CD4-positive, alpha-beta T cell treated with Interleukin-15 for 4 hours (primary cell): ENCODE data around the gene TFAP2D.

Experiments
- DNase-seq: peaks from one replicate; pipeline ENCODE4 v3.0.0-alpha.2; 2020; ENCODE audit warnings: low spot score

TFAP2D gene

GRCh38 chr6:50819466-50819903 lies 106.2 kb downstream of the TFAP2D start:
- DNase-seq = no peak

- DNase-seq = no peak
Observed at GRCh38 chr6:50819904-50820868, 106.9 kb downstream of the TFAP2D start.

GRCh38 chr6:50820869-50821264 lies 107.5 kb downstream of the TFAP2D start:
- DNase-seq = no peak

GRCh38 chr6:50821441-50822077 lies 108.2 kb downstream of the TFAP2D start:
- no peak for DNase-seq

GRCh38 chr6:50822078-50822476 lies 108.8 kb downstream of the TFAP2D start:
- DNase-seq = no peak
